Activated CD8-positive, alpha-beta T cell treated with anti-CD3 and anti-CD28 coated beads, Interleukin-2, amount 10 ng/mL, durations not matched to agents 7 days and 5 days (primary cell): ENCODE measurements around the gene OR9Q1. TPM values are rescaled to one million over a fixed set of nuclear protein-coding genes. Genes with fewer than 3 reads are reported as not detected.

Experiments
- ATAC-seq: fragments of 150-1000 bp; cut with Tn5 transposase; one replicate; pipeline ENCODE4 v1.10.0; 2021; ENCODE audit warnings: moderate library complexity
- CTCF ChIA-PET: fragments of 350-600 bp; sonication (Branson Sonifier 250); formaldehyde crosslinking; loops from one replicate; lab custom pipeline; 2021; ENCODE audit warnings: antibody characterized with exemption; lab: Charles Lee
- POLR2A ChIA-PET: fragments of 350-600 bp; sonication (Branson Sonifier 250); formaldehyde crosslinking; loops from one replicate; lab custom pipeline; 2021; ENCODE audit warnings: antibody characterized with exemption; lab: Charles Lee
- DNase-seq: peaks from one replicate; pipeline ENCODE4 v3.0.0-alpha.2; 2020
- H3K27ac Mint-ChIP-seq: one replicate; pipeline ENCODE4 v1.8.0; 2021; ENCODE audit warnings: mild to moderate bottlenecking, mixed read lengths
- H3K27me3 Mint-ChIP-seq: one replicate; pipeline ENCODE4 v1.8.0; 2021; ENCODE audit warnings: low read depth, mixed read lengths
- H3K36me3 Mint-ChIP-seq: one replicate; pipeline ENCODE4 v1.8.0; 2021; ENCODE audit warnings: low read depth, mixed read lengths
- H3K4me1 Mint-ChIP-seq: one replicate; pipeline ENCODE4 v1.8.0; 2021; ENCODE audit warnings: low read depth, mixed read lengths
- H3K4me3 Mint-ChIP-seq: one replicate; pipeline ENCODE4 v1.8.0; 2021; ENCODE audit warnings: mild to moderate bottlenecking, mixed read lengths
- H3K9me3 Mint-ChIP-seq: one replicate; pipeline ENCODE4 v1.8.0; 2022; ENCODE audit warnings: mixed read lengths; ENCODE audit not compliant: insufficient read depth
- total RNA-seq, 2 experiments: library from RNA; stranded (reverse); gene quantifications; one replicate each; pipeline ENCODE4 v1.2.3, GENCODE V29; 2021

OR9Q1 gene
- total RNA-seq, 2 experiments from 2014 or later: not detected

- H3K27me3 Mint-ChIP-seq: peaks cover under 1% of the 10 kb centered on the region
- H3K9me3 Mint-ChIP-seq: no peaks in the 10 kb centered on the region
- ATAC-seq (no peak), DNase-seq (no peak)
- POLR2A ChIA-PET: no interaction called here
- no peaks in the 10 kb centered on the region for H3K4me1 Mint-ChIP-seq
- H3K4me3 Mint-ChIP-seq: no peak overlapping the region
- CTCF ChIA-PET: no interaction called here
- no peaks in the 10 kb centered on the region for H3K36me3 Mint-ChIP-seq
- no peak overlapping the region for H3K27ac Mint-ChIP-seq
These were observed 45.0 kb downstream of the OR9Q1 start for GRCh38 chr11:58068655-58069054.

- Mint-ChIP-seq H3K27me3 (peaks cover 2% of the 10 kb centered on the region), H3K4me3 (no peak overlapping the region), H3K9me3 (no peaks in the 10 kb centered on the region), H3K27ac (no peak overlapping the region), H3K36me3 (no peaks in the 10 kb centered on the region), H3K4me1 (no peaks in the 10 kb centered on the region)
- DNase-seq (no peak), ATAC-seq (no peak)
- ChIA-PET POLR2A (no interaction called here), CTCF (no interaction called here)
These were observed 46.9 kb downstream of the OR9Q1 start for GRCh38 chr11:58070585-58070984.

DNA sequence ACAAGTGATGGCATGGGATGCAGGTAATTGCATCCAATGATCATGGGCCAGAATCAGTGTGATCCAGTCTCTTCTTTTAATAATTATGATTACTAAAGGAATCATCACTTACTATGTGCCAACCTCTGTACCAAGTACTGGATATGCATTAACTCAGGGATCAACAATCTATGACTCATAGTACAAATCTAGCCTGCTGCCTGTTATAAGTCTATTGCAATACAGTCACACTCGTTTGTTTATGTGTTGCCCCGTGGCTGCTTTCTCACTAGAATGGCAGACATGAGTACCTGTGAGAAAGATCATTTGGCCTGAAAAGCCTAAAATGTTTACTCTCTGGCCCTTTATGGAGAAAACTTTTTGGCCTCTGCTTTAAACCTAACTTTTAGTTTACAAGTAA is 52.1 kb downstream of the OR9Q1 start:
- Mint-ChIP-seq H3K27me3 (peaks cover 2% of the 10 kb centered on the region), H3K27ac (no peak overlapping the region), H3K4me1 (no peaks in the 10 kb centered on the region), H3K36me3 (no peaks in the 10 kb centered on the region), H3K9me3 (no peaks in the 10 kb centered on the region), H3K4me3 (no peak overlapping the region)
- ChIA-PET POLR2A (no interaction called here), CTCF (no interaction called here)
- no peak for DNase-seq
- no peak for ATAC-seq

DNA sequence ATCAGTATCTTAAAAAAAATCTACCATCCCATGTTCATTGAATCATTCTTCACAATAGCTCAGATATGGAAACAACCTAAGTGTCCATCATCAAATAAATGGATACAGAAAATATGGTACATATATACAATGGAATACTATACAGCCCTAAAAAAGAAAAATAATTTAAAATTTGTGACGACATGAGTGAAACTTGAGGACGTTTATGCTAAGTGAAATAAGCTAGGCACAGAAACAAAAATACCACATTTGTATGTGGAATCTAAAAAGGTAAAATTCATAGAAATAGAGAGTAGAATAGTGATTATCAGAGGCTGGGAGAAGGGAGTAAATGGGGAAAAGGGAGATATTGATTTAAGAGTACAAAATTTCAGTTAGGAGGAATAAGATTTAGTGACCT is 62.8 kb downstream of the OR9Q1 start:
- H3K27me3 Mint-ChIP-seq: peaks cover 2% of the 10 kb centered on the region
- ChIA-PET POLR2A (no interaction called here), CTCF (no interaction called here)
- ATAC-seq: no peak
- H3K4me1 Mint-ChIP-seq: no peaks in the 10 kb centered on the region
- H3K9me3 Mint-ChIP-seq: no peaks in the 10 kb centered on the region
- no peak for DNase-seq
- H3K36me3 Mint-ChIP-seq: no peaks in the 10 kb centered on the region
- no peak overlapping the region for H3K27ac Mint-ChIP-seq
- no peak overlapping the region for H3K4me3 Mint-ChIP-seq

DNA sequence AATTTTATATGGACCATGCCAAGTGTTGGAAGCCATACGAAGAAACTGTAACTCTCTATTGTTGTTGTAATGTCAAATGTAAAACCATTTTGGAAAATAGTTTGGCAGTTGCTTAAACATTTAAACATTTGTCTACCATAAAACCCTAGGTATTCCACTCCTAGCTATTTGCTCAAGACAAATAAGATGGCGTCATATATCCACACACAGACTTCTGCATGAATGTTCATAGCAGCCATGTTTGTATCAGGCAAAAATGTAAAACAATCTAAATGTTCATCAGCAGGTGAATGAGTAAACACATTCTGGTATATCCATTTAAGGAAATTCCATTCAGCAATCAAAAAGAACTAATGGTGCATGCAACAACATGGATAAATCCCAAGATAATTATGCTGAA is 73.8 kb downstream of the OR9Q1 start:
- H3K9me3 Mint-ChIP-seq: no peaks in the 10 kb centered on the region
- CTCF ChIA-PET: no interaction called here
- H3K27me3 Mint-ChIP-seq: no peaks in the 10 kb centered on the region
- H3K27ac Mint-ChIP-seq: no peak overlapping the region
- H3K4me3 Mint-ChIP-seq: no peak overlapping the region
- H3K4me1 Mint-ChIP-seq: no peaks in the 10 kb centered on the region
- POLR2A ChIA-PET: no interaction called here
- H3K36me3 Mint-ChIP-seq: no peaks in the 10 kb centered on the region
- ATAC-seq: no peak
- DNase-seq: no peak

DNA sequence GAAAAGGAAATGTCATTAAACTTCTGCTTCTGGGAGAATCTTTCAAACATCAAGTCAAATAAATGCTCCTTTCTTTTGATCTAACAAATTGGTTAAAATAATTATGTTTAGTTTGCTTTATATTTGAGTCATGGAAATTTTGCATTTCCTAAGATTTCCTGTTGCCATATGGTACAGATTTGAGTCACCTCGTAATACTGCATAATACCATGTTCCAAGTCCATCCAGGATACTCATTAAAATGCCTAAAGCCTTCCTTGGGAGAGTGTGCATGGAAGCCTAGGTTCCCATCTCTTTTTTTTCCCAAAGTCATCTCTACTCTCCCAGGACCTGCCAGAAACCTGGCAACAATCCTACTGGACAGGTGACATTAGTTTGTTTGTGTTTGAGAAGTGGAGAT is 97.4 kb downstream of the OR9Q1 start:
- Mint-ChIP-seq H3K4me3 (no peak overlapping the region), H3K27ac (no peak overlapping the region), H3K27me3 (peaks cover 4% of the 10 kb centered on the region), H3K4me1 (no peaks in the 10 kb centered on the region), H3K36me3 (no peaks in the 10 kb centered on the region), H3K9me3 (no peaks in the 10 kb centered on the region)
- ATAC-seq: no peak
- ChIA-PET POLR2A (no interaction called here), CTCF (no interaction called here)
- no peak for DNase-seq

- H3K4me1 Mint-ChIP-seq: no peaks in the 10 kb centered on the region
- no peaks in the 10 kb centered on the region for H3K36me3 Mint-ChIP-seq
- no peak for ATAC-seq
- no peak for DNase-seq
- ChIA-PET POLR2A (no interaction called here), CTCF (no interaction called here)
- H3K27ac Mint-ChIP-seq: no peak within 1 kb of the TSS
- H3K4me3 Mint-ChIP-seq: no peak within 1 kb of the TSS
- no peaks in the 10 kb centered on the region for H3K9me3 Mint-ChIP-seq
- H3K27me3 Mint-ChIP-seq: peaks cover 2% of the 10 kb centered on the region
These were observed 101.8 kb downstream of the OR9Q1 start, which contains the start of gene OR9I1 for GRCh38 chr11:58125469-58125868. TSS of gene OR9I1 (minus strand) at chr11:58125530. CDS start at chr11:58119444, 6,086 bp downstream.

DNA sequence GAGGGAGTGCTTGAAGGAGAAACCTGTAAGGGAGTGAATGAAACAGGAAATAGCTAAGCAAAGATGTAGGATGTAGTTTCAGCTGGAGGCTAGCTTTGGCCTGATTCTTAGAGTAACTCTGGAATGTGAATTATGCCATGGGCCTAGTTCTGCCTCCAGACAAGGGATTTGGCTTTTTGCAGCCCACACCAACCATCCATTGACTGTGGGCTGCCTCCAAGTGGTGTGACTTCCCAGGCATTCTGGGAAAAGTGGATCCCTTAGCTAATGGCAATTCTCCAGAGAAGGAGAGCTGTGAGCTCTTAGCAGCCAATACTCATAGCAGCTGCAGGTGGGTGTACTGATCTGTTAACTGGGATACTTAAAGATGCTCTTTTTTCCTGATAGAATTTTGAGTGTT is 103.7 kb downstream of the OR9Q1 start:
- DNase-seq (no peak), ATAC-seq (no peak)
- Mint-ChIP-seq H3K36me3 (no peaks in the 10 kb centered on the region), H3K9me3 (no peaks in the 10 kb centered on the region), H3K27me3 (no peaks in the 10 kb centered on the region), H3K4me1 (no peaks in the 10 kb centered on the region), H3K4me3 (no peak overlapping the region), H3K27ac (no peak overlapping the region)
- CTCF ChIA-PET: no interaction called here
- POLR2A ChIA-PET: no interaction called here

GRCh38 chr11:58133309-58134076 is 109.8 kb downstream of the OR9Q1 start:
- no peaks in the 10 kb centered on the region for H3K36me3 Mint-ChIP-seq
- H3K4me1 Mint-ChIP-seq: no peaks in the 10 kb centered on the region
- no peak overlapping the region for H3K27ac Mint-ChIP-seq
- H3K27me3 Mint-ChIP-seq: peaks cover 2% of the 10 kb centered on the region
- DNase-seq (no peak), ATAC-seq (no peak)
- H3K9me3 Mint-ChIP-seq: no peaks in the 10 kb centered on the region
- ChIA-PET POLR2A (no interaction called here), CTCF (no interaction called here)
- no peak overlapping the region for H3K4me3 Mint-ChIP-seq

GRCh38 chr11:58134151-58134550 is 110.5 kb downstream of the OR9Q1 start:
- ChIA-PET CTCF (no interaction called here), POLR2A (no interaction called here)
- Mint-ChIP-seq H3K27ac (no peak overlapping the region), H3K27me3 (peaks cover 2% of the 10 kb centered on the region), H3K36me3 (no peaks in the 10 kb centered on the region), H3K4me1 (no peaks in the 10 kb centered on the region), H3K4me3 (no peak overlapping the region), H3K9me3 (no peaks in the 10 kb centered on the region)
- DNase-seq (no peak), ATAC-seq (no peak)

- CTCF ChIA-PET: no interaction called here
These were observed 111.5 kb downstream of the OR9Q1 start for GRCh38 chr11:58135171-58135570.

GRCh38 chr11:58142761-58143160 is 119.1 kb downstream of the OR9Q1 start:
- ATAC-seq: no peak
- Mint-ChIP-seq H3K4me1 (no peaks in the 10 kb centered on the region), H3K27ac (no peak overlapping the region), H3K36me3 (no peaks in the 10 kb centered on the region), H3K9me3 (no peaks in the 10 kb centered on the region), H3K27me3 (no peaks in the 10 kb centered on the region), H3K4me3 (no peak overlapping the region)
- POLR2A ChIA-PET: no interaction called here
- no peak for DNase-seq
- CTCF ChIA-PET: no interaction called here

More at GRCh38 chr11:58135171-58135570, 111.5 kb downstream of the OR9Q1 start:
- ATAC-seq (no peak), DNase-seq (no peak)
- H3K4me3 Mint-ChIP-seq: no peak overlapping the region
- no peaks in the 10 kb centered on the region for H3K9me3 Mint-ChIP-seq
- H3K27ac Mint-ChIP-seq: no peak overlapping the region
- POLR2A ChIA-PET: no interaction called here
- H3K36me3 Mint-ChIP-seq: no peaks in the 10 kb centered on the region
- peaks cover 2% of the 10 kb centered on the region for H3K27me3 Mint-ChIP-seq
- H3K4me1 Mint-ChIP-seq: no peaks in the 10 kb centered on the region

DNA sequence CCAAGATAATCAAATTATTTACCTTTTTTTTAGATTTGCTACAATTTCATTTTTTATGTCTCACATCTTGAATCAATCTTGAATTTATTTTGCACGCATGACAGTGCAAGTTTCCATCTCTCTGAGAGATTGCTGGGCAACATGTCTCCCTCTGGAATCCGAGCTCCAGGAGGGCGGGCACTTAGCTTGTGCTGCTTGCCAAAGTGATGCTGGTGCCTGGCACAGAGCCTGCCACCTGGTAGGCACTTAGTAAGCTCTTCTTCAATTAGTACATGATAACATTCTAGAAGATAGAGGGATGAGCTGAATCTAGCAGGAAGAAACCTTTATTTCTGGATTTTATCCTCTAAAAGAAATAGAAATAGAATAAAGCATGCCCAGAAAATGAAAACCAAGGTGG is 129.1 kb downstream of the OR9Q1 start:
- ChIA-PET POLR2A (no interaction called here), CTCF (no interaction called here)
- H3K27me3 Mint-ChIP-seq: peaks cover 6% of the 10 kb centered on the region
- H3K27ac Mint-ChIP-seq: no peak overlapping the region
- H3K4me1 Mint-ChIP-seq: no peaks in the 10 kb centered on the region
- DNase-seq: no peak
- no peak for ATAC-seq
- no peak overlapping the region for H3K4me3 Mint-ChIP-seq
- H3K36me3 Mint-ChIP-seq: no peaks in the 10 kb centered on the region
- H3K9me3 Mint-ChIP-seq: no peaks in the 10 kb centered on the region
